ENCODE results near the gene HDHD5. TPM values are rescaled to one million over a fixed set of nuclear protein-coding genes. Genes with fewer than 3 reads are reported as not detected.

The HDHD5 gene
- total RNA-seq, 1 donor from 2014 or later, result 20.1 TPM

DNA sequence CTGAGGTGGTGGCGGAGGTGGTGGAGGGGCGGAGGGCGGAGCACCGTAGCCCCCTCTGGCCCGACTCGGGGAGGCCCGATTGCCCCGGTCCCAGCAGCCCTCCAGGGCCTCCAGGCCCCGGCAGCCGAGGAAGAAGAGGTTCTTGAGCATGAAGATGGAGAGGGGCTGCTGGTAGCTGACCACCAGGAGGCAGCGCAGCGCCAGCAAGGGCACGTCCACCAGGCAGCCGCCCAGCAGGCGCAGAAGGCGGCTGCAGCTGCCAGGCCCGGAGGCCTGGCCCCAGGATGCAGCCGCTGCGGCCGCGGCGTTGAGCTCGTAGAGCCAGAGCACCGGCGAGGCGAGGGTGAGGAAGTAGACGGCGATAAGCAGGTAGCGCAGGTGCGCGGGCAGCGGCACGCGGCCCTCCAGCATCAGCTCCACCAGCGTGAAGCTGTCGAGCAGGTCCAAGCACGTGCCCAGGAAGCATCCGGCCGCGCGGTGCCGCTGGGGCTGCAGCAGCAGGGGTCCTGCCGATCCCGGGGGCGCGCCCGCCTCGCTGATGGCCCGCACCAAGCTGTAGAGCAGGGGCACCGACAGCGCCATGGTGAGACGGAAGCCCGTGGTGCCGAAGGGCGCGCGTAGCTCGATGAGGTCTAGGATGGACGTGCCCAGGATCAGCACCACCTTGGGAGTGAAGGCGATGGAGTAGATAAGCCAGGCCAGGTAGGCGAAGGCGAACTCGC, 39.4 kb downstream of the HDHD5 start:
- ATAC-seq, result no peak

DNA sequence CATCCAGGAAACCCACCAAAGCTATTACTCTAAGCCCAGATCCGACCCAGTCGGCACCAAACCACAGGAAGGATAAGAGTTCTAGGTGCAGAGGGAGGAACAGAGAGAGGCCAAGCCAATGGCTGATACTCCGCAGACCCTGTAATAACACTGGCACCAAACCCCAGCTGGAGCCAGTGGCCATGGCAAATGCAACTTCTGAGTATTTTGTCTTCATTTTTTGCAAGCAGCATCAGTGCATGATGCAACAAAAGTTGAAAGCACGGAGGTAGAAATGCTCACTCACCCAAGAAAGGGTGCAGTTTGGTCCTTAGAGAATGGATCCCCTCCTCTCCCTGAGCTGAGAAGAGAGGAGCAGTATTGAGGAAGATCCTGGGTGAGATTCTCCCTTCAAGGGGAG, 40.7 kb downstream of the HDHD5 start:
- no peak for ATAC-seq

DNA sequence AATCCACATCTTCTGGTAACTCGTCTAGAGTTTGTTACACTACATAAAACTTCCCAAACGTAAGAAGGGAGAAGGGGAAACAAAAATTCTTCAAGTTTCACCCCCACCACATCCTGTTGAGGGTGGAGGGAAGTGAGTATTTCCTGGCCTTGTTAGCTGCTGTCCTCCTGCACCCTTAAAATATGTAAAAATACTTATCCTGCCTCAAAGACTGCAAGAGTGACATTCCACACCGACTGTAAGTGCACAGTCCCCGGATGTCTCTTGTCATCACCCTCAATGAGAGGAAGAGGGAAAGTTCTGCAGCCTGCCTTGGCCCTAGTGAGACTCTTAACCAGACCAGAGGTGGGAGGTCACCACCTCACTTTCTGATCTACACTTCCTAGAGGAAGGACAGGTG, 41.2 kb downstream of the HDHD5 start:
- ATAC-seq, result no peak

DNA sequence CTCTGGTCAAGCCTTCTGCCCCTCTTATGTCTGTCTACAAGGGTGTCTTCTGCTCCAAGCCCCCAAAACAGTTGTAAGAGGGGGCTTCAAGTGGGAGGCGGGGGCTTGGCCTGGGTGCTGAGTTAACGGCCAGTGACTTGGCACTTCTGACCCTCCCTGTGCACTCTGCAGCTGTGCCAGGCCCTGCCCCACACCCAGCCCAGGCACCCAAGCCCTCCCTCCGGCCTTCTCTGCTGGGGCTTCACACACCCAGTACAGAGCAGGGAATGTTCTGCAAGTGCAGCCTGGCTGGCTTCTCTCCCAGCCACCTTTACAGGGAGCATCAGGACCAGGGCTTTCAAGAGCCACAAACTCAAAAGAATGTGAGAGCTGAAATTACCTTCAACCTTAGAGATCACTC, 41.7 kb downstream of the HDHD5 start:
- ATAC-seq, result no peak

DNA sequence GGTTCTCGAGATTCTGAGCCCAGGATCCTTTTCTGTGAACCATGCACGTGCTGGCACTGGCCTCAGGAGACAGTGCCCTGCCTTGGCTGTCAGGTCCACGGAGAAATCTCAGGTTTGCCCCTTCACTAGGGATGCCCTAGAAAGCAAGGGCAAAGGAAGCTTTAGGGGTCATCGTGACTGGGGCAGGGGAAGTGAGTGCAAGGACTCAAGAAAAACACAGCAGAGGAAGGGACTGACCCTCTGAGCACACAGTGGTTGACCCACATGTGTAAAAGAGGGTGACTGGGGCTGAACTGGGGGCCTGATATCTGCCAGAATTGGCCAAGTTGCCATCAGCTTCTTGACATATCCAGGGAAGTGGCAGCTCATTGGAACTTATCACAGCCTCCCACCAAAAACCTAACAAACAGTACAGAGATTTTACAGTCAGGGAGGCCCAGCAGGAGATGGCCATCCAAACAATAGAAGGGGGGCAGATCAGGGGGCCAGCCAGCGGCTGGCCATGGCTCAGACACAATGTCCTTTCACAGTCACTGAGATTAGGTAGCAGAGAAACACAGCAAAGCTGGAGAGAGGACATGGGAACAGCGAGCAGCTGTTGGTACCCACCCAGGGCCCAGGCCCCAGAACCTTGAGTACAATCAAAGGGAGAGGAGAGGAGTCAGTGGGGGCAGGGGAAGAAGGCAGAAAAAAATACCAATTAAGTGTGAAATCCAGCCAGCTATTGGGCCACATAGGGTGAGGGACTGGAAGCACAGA, 42.3 kb downstream of the HDHD5 start:
- no peak for ATAC-seq

DNA sequence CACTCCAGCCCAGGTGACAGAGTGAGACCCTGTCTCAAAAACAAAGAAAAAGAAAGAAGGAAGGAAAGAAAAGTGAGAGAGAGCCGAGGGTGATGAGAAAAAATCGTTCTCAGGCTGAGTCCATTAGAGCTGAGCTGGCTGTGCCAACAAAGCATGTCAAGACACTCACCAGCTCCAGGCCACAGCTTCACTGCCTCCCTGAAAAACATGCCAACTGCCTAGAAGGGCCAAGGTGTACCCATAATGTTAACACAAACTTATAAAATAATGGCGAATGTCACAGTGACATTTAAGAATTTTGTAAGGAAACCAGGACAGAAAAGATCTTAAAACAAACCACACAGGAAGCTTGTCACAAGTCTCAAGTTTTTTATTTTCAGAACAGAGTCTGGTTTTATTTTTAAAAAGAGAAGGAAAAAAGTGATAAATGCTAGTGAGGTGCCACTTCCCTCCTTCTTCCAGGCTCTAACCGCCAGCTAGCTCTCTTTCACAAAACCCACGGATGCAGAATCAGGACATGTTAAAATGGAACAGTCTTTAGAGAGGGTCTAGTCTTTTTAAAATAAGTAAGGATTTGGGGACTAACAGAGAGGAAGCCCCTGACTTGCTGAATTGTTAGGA, 43.0 kb downstream of the HDHD5 start:
- ATAC-seq, result no peak

DNA sequence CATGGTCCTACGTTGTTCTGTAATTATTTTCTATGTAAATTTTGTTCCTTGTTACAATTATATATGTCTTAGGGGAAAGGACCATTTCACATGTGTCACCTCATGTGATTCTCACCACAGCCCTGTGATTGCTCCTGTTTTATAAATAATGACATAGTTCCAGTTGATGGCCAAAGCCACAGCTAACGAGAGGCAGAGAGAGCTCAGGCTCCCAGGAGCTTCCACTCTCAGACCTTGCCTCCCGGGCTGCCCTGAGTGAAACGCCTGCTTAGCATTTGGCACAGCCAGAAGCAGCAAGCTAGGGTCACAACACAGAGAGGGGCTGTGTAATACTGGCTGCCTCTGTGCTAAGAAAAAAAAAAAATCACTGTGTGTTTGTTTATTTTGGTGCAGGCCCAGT, 43.8 kb downstream of the HDHD5 start:
- ATAC-seq, result no peak

DNA sequence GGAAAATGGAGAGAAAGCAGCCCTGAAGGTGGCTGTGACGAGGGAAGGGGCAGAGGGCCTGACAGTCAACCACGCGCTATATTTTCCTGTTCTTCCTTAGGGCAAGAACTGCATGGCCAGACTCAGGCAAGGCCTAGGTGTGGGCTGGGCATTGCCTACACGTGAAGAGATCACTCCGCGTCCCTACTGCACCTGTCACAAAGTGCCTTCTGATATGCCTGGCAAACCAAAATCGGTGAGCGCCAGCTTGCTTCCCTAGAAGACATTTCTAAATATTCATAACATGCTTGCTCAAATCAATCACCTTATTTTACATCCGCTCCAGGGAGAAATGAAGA, 44.2 kb downstream of the HDHD5 start:
- no peak for ATAC-seq

DNA sequence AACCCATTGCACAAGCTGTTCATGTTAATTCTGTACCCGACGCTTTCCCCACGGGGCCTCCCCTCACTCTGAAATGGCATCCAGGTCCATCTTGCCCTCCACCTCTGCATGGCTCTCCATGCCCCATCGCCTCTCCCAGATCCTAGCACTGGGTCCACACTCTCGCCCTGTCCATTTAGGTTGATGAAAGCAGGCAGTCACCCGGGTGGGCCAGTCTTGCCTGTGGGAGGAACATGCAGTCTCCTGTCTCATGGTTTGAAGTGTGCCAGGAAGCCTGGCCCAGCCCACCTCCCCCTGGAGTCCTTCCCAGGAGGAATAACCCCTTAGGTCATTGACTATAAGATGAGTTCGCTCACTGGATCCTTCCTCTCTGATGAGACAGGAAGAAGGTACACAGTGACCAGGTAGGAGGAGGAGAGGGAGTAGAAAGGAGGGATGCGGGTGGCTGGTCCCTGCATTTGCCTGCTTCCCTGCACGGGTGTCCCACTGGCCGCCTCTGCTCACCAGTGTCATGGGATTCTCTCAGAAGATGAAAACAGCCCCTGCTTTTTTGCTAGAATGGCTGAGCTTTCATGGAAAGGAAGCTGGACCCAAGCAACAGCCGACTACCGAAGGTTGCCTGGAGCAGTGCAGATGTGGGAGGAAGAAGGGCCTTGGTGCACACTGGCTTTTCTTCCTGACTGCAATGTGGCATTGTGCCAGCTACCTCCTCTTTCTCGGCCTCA, 44.7 kb downstream of the HDHD5 start:
- ATAC-seq, result no peak

DNA sequence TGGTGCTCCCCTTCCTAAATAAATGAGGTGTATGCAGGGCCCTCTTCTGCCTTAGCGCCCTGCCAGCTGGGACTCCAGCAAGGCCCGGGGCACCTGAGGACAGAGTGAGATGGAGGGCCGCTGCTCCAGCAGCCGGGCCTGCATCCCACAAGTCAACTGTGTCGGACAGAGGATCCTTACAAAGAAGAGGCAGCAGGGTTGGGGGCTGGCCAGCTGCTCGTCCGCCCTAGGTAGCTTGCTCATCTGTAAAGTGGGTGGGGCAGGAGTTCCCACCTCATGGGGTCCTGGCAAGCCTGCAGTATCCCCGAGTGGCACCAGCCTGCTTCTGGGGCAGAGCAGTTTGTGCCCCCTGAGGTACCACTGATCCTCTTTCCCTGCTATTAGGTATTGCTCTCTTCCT, 45.5 kb downstream of the HDHD5 start:
- ATAC-seq, result no peak

DNA sequence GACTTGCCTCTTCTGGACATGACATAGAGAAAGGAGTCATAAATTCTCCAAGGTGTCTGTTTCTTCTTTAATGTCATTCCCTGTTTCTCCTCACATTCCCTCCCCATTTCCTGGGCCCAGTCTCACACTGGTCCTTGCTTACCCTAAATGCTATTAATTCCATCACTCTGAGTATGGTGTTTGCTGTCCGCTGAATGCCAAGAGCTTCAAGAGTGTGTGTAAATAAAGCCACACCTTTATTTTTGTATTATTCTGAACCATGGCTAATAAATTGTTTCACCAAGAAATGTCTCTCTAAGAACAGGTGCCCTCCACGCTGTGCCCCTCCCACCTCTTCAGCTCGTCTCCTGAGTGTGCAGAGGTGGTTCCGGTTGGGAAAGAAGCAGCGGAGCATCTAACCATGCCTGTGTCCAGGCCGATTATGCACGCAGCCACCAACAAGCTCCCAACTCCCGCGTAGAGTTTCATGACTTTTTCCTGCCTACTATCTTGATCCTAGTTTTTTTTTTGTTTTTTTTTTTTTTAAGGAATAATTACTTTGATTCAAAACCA, 46.5 kb downstream of the HDHD5 start:
- no peak for ATAC-seq

DNA sequence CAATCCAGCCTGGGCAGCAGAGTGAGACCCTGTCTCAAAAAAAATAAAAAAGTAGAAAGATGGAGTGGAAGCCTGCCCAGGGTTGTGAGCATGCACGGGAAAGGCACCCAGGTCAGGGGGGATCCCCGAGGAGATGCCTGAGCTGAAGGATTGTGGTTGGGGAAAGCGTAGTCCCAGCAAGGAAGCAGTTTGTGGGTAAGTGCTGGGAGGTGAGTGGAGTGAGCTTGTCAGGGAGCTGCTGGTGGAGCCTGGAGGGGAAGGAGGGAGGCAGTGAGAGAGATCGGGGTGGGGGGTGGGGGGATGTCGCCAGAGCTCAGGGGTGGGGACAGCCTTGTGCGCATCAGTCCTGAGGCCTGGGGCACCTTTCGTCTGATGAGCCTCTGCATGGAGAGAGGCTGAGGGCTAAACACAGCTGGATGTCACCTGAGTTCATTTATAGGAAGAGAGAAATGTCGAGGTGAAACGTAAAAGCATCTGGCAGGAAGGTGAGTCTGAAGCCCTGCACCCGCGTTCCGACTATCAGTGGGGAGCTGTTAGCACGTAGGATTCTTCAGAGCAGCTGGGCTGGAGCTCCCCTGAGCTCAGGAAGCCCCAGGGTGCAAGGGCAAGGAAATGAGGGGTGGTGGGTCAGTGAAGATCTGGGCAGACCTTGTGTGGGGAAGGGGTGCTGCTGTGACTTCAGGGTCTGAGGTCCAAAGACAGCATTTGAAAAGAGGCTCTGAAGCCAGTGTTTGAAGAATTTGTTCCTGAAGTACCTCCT, 48.1 kb downstream of the HDHD5 start:
- no peak for ATAC-seq

DNA sequence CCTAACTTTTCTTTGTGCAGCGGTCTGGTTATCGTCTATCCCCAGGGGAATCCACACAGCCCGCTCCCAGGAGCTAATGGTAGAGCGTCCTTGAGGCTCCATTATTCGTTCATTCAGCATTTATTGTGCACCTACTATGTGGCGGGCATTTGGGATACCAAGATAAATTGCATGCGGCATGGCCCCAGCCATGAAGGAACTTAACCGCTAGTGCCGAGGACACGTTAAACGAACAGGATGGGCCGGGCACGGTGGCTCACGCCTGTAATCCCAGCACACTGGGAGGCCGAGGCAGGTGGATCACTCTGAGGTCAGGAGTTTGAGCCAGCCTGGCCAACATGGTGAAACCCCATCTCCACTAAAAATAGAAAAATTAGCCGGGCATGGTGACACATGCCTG, 49.1 kb downstream of the HDHD5 start:
- ATAC-seq, result no peak

DNA sequence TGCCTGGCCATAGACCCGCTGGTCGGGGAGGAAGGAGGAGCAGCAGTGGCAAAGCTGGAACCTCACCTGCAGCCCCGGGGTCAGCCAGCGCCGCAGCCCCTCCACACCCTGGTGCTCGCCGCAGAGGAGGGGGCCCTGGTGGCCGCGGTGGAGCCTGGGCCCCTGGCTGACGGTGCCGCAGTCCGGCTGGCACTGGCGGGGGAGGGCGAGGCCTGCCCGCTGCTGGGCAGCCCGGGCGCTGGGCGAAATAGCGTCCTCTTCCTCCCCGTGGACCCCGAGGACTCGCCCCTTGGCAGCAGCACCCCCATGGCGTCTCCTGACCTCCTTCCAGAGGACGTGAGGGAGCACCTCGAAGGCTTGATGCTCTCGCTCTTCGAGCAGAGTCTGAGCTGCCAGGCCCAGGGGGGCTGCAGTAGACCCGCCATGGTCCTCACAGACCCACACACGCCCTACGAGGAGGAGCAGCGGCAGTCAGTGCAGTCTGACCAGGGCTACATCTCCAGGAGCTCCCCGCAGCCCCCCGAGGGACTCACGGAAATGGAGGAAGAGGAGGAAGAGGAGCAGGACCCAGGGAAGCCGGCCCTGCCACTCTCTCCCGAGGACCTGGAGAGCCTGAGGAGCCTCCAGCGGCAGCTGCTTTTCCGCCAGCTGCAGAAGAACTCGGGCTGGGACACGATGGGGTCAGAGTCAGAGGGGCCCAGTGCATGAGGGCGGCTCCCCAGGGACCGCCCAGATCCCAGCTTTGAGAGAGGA, 49.8 kb downstream of the HDHD5 start:
- no peak for ATAC-seq

DNA sequence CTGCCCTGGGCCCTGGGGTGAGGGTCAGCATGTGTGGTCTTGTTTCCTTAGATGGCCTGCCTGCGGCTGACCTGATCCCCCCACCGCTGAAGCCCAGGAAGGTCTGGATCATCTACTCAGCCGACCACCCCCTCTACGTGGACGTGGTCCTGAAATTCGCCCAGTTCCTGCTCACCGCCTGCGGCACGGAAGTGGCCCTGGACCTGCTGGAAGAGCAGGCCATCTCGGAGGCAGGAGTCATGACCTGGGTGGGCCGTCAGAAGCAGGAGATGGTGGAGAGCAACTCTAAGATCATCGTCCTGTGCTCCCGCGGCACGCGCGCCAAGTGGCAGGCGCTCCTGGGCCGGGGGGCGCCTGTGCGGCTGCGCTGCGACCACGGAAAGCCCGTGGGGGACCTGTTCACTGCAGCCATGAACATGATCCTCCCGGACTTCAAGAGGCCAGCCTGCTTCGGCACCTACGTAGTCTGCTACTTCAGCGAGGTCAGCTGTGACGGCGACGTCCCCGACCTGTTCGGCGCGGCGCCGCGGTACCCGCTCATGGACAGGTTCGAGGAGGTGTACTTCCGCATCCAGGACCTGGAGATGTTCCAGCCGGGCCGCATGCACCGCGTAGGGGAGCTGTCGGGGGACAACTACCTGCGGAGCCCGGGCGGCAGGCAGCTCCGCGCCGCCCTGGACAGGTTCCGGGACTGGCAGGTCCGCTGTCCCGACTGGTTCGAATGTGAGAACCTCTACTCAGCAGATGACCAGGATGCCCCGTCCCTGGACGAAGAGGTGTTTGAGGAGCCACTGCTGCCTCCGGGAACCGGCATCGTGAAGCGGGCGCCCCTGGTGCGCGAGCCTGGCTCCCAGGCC, 50.6 kb downstream of the HDHD5 start:
- ATAC-seq, result no peak

DNA sequence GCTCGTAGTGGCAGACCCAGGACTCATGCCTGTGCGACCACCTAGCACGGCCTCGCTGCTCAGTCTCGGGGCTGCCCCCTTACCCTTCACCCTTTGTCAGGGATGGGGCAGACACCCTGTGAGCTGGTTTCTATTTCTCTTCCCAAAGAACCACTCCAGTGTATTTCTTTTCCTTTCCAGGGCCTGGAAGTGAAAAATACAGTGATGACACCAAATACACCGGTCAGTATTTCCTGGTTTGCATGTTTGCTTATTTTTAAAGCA, 51.6 kb downstream of the HDHD5 start:
- ATAC-seq, result no peak

DNA sequence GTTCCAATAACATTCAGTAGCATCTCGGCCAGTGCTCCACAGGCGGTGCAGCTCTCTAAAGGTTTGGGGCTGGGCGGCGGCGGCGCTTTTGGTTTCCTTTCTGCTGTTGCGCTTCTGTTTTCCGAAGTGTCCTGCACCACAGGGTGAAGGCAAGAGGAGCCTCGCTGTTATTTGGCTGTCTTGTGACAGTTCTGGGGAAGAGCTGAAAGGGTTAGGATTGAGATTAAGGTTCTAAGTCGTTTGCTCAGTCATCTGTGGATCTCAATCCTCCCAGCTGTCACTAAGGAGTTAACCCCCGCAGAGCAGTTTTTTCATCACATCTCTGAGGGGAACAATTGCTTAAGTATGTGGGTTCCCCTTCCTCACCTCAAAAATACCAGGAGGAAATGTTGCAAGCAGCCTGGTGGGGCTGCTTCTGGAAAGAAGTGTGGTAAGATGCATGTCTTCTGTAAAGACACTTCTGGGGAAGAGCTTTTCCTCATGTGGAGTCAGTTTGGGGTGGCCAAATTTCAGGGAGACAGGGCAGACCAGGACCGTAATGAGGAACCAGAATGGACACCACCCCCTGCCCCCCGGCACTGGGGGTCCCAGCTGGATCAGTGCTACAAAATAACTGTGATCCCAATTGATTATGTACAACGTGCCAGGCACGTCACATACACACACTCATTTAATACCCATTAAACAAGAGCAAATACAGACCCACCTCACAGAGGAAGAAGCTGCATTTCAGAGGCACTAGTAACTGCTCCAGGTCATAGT, 52.1 kb downstream of the HDHD5 start:
- no peak for ATAC-seq

DNA sequence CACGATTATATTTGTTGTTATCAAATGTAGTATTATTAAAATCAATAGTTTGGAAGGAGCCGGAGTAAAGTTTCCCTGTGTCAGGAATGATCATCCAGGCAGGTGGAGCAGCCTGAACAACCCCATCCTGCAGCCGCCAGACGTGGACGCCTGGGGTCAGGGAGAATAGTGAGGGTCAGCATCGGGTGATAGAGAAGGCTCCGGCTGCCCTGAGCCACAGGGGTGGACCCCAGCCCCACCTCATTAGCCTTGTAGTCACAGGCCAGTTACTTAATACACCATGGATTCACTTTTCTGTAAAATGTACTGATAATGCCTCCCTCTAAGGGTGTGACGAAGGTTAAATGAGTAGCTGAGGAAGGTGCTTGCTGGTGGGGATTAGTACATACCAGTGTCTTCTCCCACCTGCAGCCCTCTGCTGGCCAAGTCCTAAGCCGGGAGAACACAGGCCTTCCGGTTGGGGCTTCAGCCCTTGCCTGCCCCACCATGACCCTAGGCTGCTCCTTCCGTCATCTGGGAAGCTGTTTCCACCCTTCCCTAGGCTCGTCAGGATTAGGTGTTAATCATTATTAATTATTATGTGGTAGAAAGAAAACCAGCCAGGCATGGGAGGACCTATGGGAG, 52.8 kb downstream of the HDHD5 start:
- no peak for ATAC-seq
